H1 (cell line): ENCODE measurements around the gene ACTN3. TPM values are rescaled to one million over a fixed set of nuclear protein-coding genes. Genes with fewer than 3 reads are reported as not detected.
A peak's percentile ranks its signal among the peaks of the same experiment; 100 is the strongest.

Source experiments
- CHD7 ChIP-seq: fragments of 300-600 bp; sonication (generic); IDR thresholded peaks from 2 replicates; pipeline ENCODE4 v1.7.1; 2012; ENCODE audit warnings: low read length, moderate library complexity, mild to moderate bottlenecking, inconsistent platforms; ENCODE audit not compliant: insufficient replicate concordance
- KDM1A ChIP-seq: fragments of 200-600, 300-600 bp; sonication (generic); IDR thresholded peaks from 2 replicates; pipeline ENCODE4 v1.7.1; 2016; ENCODE audit warnings: mild to moderate bottlenecking, low read length, borderline replicate concordance
- NANOG ChIP-seq: IDR thresholded peaks from 2 replicates; pipeline ENCODE4 v1.6.1; 2011; ENCODE audit warnings: low read length, low read depth, mild to moderate bottlenecking, inconsistent platforms; ENCODE audit not compliant: insufficient read depth, poor library complexity, severe bottlenecking
- polyA plus RNA-seq, 7 experiments: library from polyadenylated mRNA; depleted of rRNA in 3 of 7; stranded (reverse) in 5 of 7; unstranded in 2 of 7; fragments of >200 nt in 5 of 7; fragments of 200-250 nt in 2 of 7; gene quantifications; 1 replicate in 5 of 7; 2 replicates in 1 of 7; 4 replicates in 1 of 7; pipeline versions ENCODE4 v1.2.1 to v1.2.3, GENCODE V29; 2011 to 2013; ENCODE audit warnings: missing spikeins in 2 of 7, mixed read lengths in 2 of 7
- total RNA-seq: library from RNA; stranded (reverse); fragmentation: NEBNext Ultra II Directional; extraction: Animal tissue kit (Norgen Biotek cat#: 25700); gene quantifications from 2 replicates; pipeline ENCODE4 v1.2.1, GENCODE V29; 2021

ACTN3 gene
- total and polyA plus RNA-seq, 2 of the 8 experiments (the other 6 are each of a cell fraction or from before 2014, with no cell fraction given), result 30.8 to 36.7 TPM

DNA sequence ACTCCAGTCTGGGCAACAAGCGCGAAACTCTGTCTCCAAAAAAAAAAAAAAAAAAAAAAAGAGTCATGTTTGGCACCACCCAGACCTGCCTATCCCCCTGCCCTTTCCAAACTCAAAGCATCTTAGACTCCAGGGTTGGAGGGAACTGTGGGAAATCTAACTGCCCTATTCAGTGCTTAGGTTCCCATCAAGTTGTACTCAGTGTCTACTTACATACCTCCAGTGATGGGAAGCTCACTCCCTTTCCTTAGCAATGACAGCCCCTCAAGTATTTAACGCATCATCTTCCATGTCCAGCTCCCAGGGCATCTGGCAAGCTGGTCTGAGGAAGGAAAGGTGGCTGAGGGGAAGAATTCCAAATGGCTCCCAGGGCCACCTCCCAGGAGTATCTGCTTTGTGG is 3.0 kb downstream of the ACTN3 start (continued):
- no peak for TF ChIP-seq CHD7
- no peak for TF ChIP-seq NANOG
- TF ChIP-seq KDM1A, result peak; percentile 52; the same call in 1 of the 2 replicates
